EL (cell line): Measurements from ENCODE around the gene WDR48.

Experiments
- DNase-seq: peaks from one replicate; pipeline ENCODE4 v3.0.0-alpha.2; 2016

Gene WDR48

DNA sequence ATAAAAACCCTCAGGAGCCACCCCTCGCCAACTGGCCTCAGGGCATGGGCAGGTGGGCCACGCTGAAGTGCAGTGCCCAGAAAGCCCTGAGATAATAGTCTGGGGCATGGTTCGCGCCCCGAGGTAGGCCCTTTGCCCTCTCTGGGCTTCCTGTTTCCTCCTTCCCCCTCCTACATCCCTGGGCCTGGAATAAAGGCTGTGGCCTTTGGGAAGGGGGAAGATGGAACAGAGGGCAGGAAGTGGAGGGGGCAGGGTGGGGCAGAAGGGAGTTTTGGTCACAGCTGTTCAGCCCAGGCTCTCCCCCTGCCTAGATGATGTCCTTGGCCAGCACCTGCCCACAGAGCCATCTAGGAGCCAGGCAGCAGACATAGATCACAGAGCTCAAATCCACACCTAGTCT lies 90.3 kb downstream of the WDR48 start:
- DNase-seq = no peak

GRCh38 chr3:39143051-39143885 lies 91.5 kb downstream of the WDR48 start:
- no peak for DNase-seq

GRCh38 chr3:39144095-39144747 lies 92.4 kb downstream of the WDR48 start:
- no peak for DNase-seq

DNA sequence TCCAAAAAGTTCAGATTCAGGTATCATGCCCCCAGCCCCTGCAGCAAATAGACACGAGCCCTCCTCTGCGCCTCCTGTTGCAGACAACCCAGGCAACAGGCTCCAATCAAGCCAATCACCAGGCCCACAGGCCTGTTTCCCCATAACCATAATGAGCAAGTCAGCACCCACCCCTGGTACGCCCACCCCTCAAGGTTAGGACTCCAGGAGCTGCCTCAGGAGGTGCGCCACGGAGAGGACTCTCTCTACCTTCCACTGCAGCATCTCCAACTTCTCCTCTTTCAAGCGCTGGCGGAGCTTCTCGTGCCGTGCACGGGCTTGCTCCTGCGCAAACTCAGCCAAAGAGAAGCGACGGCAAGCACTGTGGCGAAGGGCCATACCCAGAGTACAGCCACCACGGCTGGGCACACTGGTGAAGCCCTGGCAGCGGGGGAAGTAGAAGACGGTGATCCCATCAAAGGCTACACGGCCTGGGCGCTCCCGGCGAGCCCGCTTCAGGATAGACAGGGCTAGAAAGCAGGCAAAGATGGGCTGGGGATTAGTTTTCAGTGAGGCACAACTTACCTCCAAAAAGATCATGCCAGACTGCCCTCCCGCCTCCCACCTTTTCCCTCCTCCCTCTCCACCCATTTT lies 93.0 kb downstream of the WDR48 start:
- no peak for DNase-seq

GRCh38 chr3:39146083-39146501 lies 94.3 kb downstream of the WDR48 start:
- no peak for DNase-seq
